Measurements from ENCODE around the gene DIO1. TPM values are rescaled to one million over a fixed set of nuclear protein-coding genes. Genes with fewer than 3 reads are reported as not detected.

The DIO1 gene
- total RNA-seq, 4 donors from 2014 or later, result not detected

DNA sequence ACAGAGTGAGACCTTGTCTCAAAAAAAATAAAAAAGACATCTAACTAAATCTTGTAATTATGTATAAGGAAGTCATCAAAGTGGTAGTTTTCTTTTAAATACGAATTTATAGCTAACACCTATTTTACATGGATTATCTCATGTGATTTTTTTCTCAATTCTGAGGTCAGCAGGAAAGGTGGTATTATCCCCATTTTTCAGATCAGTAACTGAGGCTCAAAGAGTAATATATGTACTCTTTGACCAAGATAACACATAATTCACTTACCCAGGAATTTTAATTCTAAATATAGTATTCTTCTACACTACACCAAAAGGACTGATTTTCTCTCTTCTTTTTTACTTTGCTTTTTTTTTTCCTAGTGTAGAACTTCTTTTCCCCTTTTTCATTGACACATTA, 42.4 kb downstream of the DIO1 start:
- intact Hi-C loops (cut with DNase I), result no loop called here
- Histone ChIP-seq H3K4me3 (no peak overlapping the region), H3K27me3 (no peaks in the 10 kb centered on the region), H3K36me3 (peaks cover 0 to 10% (median 2%) of the 10 kb centered on the region in 4 donors), H3K9me3 (peaks cover 0 to 6% (median 0%) of the 10 kb centered on the region in 4 donors), H3K27ac (replicated peaks in 1 of 4) (no peak overlapping the region), H3K4me1 (peaks cover 0 to 8% (median 0%) of the 10 kb centered on the region in 4 donors)
- 97% methylated on average over 1 of the region's 1 CpG for WGBS
- no peak for DNase-seq (ENCODE audit: extremely low spot score)
- TF ChIP-seq POLR2A (IDR thresholded peaks at IDR 0.05; ENCODE audit: low read depth) (no peak), CTCF (IDR thresholded peaks at IDR 0.05) (no peak), EP300 (IDR thresholded peaks at IDR 0.05) (no peak), POLR2AphosphoS5 (IDR thresholded peaks at IDR 0.05) (no peak)

- intact Hi-C loops (cut with DNase I), result no loop called here
- DNase-seq (ENCODE audit: extremely low spot score), result no peak
- no peaks in the 10 kb centered on the region for H3K27me3 ChIP-seq
- peaks cover 0 to 10% (median 2%) of the 10 kb centered on the region in 4 donors for H3K36me3 ChIP-seq
- H3K27ac ChIP-seq (replicated peaks in 1 of 4), result no peak overlapping the region
- no peak overlapping the region for H3K4me3 ChIP-seq
- peaks cover 0 to 6% (median 0%) of the 10 kb centered on the region in 4 donors for H3K9me3 ChIP-seq
- peaks cover 0 to 9% (median under 1%) of the 10 kb centered on the region in 4 donors for H3K4me1 ChIP-seq
- WGBS, result 95% methylated on average over 4 of the region's 4 CpGs
- TF ChIP-seq POLR2AphosphoS5 (IDR thresholded peaks at IDR 0.05), result no peak
Observed at GRCh38 chr1:53938136-53938830, 44.3 kb downstream of the DIO1 start.

- H3K27me3 ChIP-seq, result no peaks in the 10 kb centered on the region
- H3K4me3 ChIP-seq, result no peak overlapping the region
- DNase-seq (ENCODE audit: extremely low spot score), result no peak
- intact Hi-C loops (cut with DNase I), result no loop called here
- no peaks in the 10 kb centered on the region for H3K9me3 ChIP-seq
- H3K36me3 ChIP-seq, result no peaks in the 10 kb centered on the region
- H3K27ac ChIP-seq (replicated peaks in 1 of 4), result no peak overlapping the region
- WGBS, result 88% methylated on average over 7 of the region's 7 CpGs
- H3K4me1 ChIP-seq, result peaks cover 14 to 26% (median 23%) of the 10 kb centered on the region in 4 donors
- no peak for TF ChIP-seq EP300 (IDR thresholded peaks at IDR 0.05)
- TF ChIP-seq CTCF (IDR thresholded peaks at IDR 0.05), result no peak
Observed at GRCh38 chr1:53942127-53942957, 48.4 kb downstream of the DIO1 start.

DNA sequence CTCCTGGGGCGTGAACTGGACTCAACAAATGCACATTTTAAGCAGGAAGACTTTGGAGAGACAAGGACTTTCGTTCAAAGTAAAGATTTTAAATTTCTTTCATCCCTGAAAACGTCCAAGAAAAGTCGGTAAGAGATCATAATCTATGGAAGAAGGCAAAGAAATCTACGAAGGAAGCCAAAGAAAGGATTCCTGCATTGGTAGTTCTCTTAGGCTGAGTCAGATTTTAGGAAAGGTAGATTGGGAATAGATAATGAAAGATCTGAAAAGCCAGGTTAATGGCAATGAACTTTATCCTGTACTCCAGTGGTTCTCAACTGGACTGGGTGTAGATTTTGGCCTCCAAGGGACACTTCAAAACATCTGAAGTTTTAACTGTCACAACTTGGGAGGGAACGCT, 49.1 kb downstream of the DIO1 start:
- H3K27ac ChIP-seq (replicated peaks in 1 of 4), result no peak overlapping the region
- intact Hi-C loops (cut with DNase I), result no loop called here
- H3K4me3 ChIP-seq, result no peak overlapping the region
- peaks cover 14 to 34% (median 30%) of the 10 kb centered on the region in 4 donors for H3K4me1 ChIP-seq
- no peak for DNase-seq (ENCODE audit: extremely low spot score)
- no peaks in the 10 kb centered on the region for H3K9me3 ChIP-seq
- TF ChIP-seq POLR2AphosphoS5 (IDR thresholded peaks at IDR 0.05) (no peak), POLR2A (IDR thresholded peaks at IDR 0.05; ENCODE audit: low read depth) (no peak), CTCF (IDR thresholded peaks at IDR 0.05) (no peak), EP300 (IDR thresholded peaks at IDR 0.05) (no peak)
- H3K36me3 ChIP-seq, result no peaks in the 10 kb centered on the region
- WGBS, result 96% methylated on average over 6 of the region's 6 CpGs
- no peaks in the 10 kb centered on the region for H3K27me3 ChIP-seq

- H3K4me3 ChIP-seq, result no peak overlapping the region
- no peaks in the 10 kb centered on the region for H3K36me3 ChIP-seq
- intact Hi-C loops (cut with DNase I), result no loop called here
- H3K27me3 ChIP-seq, result no peaks in the 10 kb centered on the region
- DNase-seq (ENCODE audit: extremely low spot score), result no peak
- 96% methylated on average over 14 of the region's 14 CpGs for WGBS
- TF ChIP-seq POLR2AphosphoS5 (IDR thresholded peaks at IDR 0.05) (no peak), CTCF (IDR thresholded peaks at IDR 0.05) (no peak), EP300 (IDR thresholded peaks at IDR 0.05) (no peak), POLR2A (IDR thresholded peaks at IDR 0.05; ENCODE audit: low read depth) (no peak)
- H3K4me1 ChIP-seq, result peaks cover 14 to 39% (median 35%) of the 10 kb centered on the region in 4 donors
- H3K27ac ChIP-seq (replicated peaks in 1 of 4), result no peak overlapping the region
- H3K9me3 ChIP-seq, result no peaks in the 10 kb centered on the region
Observed at GRCh38 chr1:53943490-53944043, 49.6 kb downstream of the DIO1 start.

Data from esophagus muscularis mucosa (tissue), 4 donors.